HEK293 (cell line): ENCODE data around the gene SERTAD1.
A peak's percentile ranks its signal among the peaks of the same experiment; 100 is the strongest.

ENCODE experiments used
- EGR2 ChIP-seq: fragments of 450-650 bp; formaldehyde crosslinking; IDR thresholded peaks from 2 replicates; pipeline ENCODE4 v1.5.1; 2016; ENCODE audit warnings: low read depth, missing biosample characterization, missing genetic modification characterization
- GLI2 ChIP-seq: fragments of 450-650 bp; formaldehyde crosslinking; IDR thresholded peaks from 2 replicates; pipeline ENCODE4; 2017; ENCODE audit warnings: missing biosample characterization, missing genetic modification characterization, low read depth, borderline replicate concordance
- KLF1 ChIP-seq: fragments of 450-650 bp; formaldehyde crosslinking; IDR thresholded peaks from 2 replicates; pipeline ENCODE4 v1.5.1; 2016; ENCODE audit warnings: missing biosample characterization, missing genetic modification characterization
- KLF8 ChIP-seq: fragments of 450-650 bp; formaldehyde crosslinking; IDR thresholded peaks from 2 replicates; pipeline ENCODE4 v1.5.1; 2016; ENCODE audit warnings: missing biosample characterization, missing genetic modification characterization
- OVOL3 ChIP-seq: fragments of 450-650 bp; formaldehyde crosslinking; IDR thresholded peaks from 2 replicates; pipeline ENCODE4 v1.5.1; 2016; ENCODE audit warnings: missing biosample characterization, missing genetic modification characterization
- PRDM2 ChIP-seq: fragments of 450-650 bp; formaldehyde crosslinking; IDR thresholded peaks from 2 replicates; pipeline ENCODE4 v1.5.1; 2016; ENCODE audit warnings: missing biosample characterization, missing genetic modification characterization, borderline replicate concordance
- SCRT2 ChIP-seq: fragments of 450-650 bp; formaldehyde crosslinking; IDR thresholded peaks from 2 replicates; pipeline ENCODE4 v1.5.1; 2016; ENCODE audit warnings: missing biosample characterization, missing genetic modification characterization
- ZBTB1 ChIP-seq: fragments of 450-650 bp; formaldehyde crosslinking; IDR thresholded peaks from 2 replicates; pipeline ENCODE4 v1.5.1; 2016; ENCODE audit warnings: missing biosample characterization, missing genetic modification characterization
- ZBTB10 ChIP-seq: fragments of 450-650 bp; formaldehyde crosslinking; IDR thresholded peaks from 2 replicates; pipeline ENCODE4 v1.5.1; 2016; ENCODE audit warnings: missing biosample characterization, missing genetic modification characterization
- ZBTB26 ChIP-seq: fragments of 450-650 bp; formaldehyde crosslinking; optimal IDR thresholded peaks from 2 replicates; pipeline ENCODE3; 2016; ENCODE audit warnings: missing biosample characterization, mild to moderate bottlenecking, missing genetic modification characterization
- ZBTB6 ChIP-seq: fragments of 450-650 bp; formaldehyde crosslinking; IDR thresholded peaks from 2 replicates; pipeline ENCODE4 v1.5.1; 2017; ENCODE audit warnings: missing biosample characterization, missing genetic modification characterization
- ZEB2 ChIP-seq: fragments of 450-650 bp; formaldehyde crosslinking; IDR thresholded peaks from 2 replicates; pipeline ENCODE4 v1.5.1; 2016; ENCODE audit warnings: missing biosample characterization, missing genetic modification characterization
- ZFP41 ChIP-seq: fragments of 450-650 bp; formaldehyde crosslinking; IDR thresholded peaks from 2 replicates; pipeline ENCODE4 v1.5.1; 2016; ENCODE audit warnings: missing biosample characterization, missing genetic modification characterization, borderline replicate concordance
- ZNF121 ChIP-seq: fragments of 450-650 bp; formaldehyde crosslinking; IDR thresholded peaks from 2 replicates; pipeline ENCODE4 v1.5.1; 2016; ENCODE audit warnings: missing biosample characterization, missing genetic modification characterization
- ZNF202 ChIP-seq: fragments of 450-650 bp; formaldehyde crosslinking; IDR thresholded peaks from 2 replicates; pipeline ENCODE4 v1.5.1; 2016; ENCODE audit warnings: missing biosample characterization, missing genetic modification characterization, borderline replicate concordance
- ZNF211 ChIP-seq: fragments of 450-650 bp; formaldehyde crosslinking; IDR thresholded peaks from 2 replicates; pipeline ENCODE4 v1.5.1; 2016; ENCODE audit warnings: low read depth, missing biosample characterization, missing genetic modification characterization
- ZNF223 ChIP-seq: fragments of 450-650 bp; formaldehyde crosslinking; IDR thresholded peaks from 2 replicates; pipeline ENCODE4 v1.5.1; 2016; ENCODE audit warnings: missing biosample characterization, missing genetic modification characterization
- ZNF37A ChIP-seq: fragments of 450-650 bp; IDR thresholded peaks from 2 replicates; pipeline ENCODE4 v1.5.1; 2018; ENCODE audit warnings: missing biosample characterization, missing genetic modification characterization
- ZNF600 ChIP-seq: fragments of 450-650 bp; formaldehyde crosslinking; IDR thresholded peaks from 2 replicates; pipeline ENCODE4 v1.5.1; 2016; ENCODE audit warnings: missing biosample characterization, missing genetic modification characterization
- ZNF707 ChIP-seq: fragments of 450-650 bp; formaldehyde crosslinking; IDR thresholded peaks from 2 replicates; pipeline ENCODE4 v1.5.1; 2016; ENCODE audit warnings: missing biosample characterization, missing genetic modification characterization
- ZNF76 ChIP-seq: fragments of 450-650 bp; formaldehyde crosslinking; IDR thresholded peaks from 2 replicates; pipeline ENCODE4; 2016; ENCODE audit warnings: low read depth, missing biosample characterization, missing genetic modification characterization, borderline replicate concordance
- ZSCAN23 ChIP-seq: fragments of 450-650 bp; formaldehyde crosslinking; IDR thresholded peaks from 2 replicates; pipeline ENCODE4 v1.5.1; 2016; ENCODE audit warnings: missing biosample characterization, missing genetic modification characterization
- ZSCAN30 ChIP-seq: fragments of 450-650 bp; IDR thresholded peaks from 2 replicates; pipeline ENCODE4 v1.5.1; 2018; ENCODE audit warnings: missing biosample characterization, mild to moderate bottlenecking, missing genetic modification characterization, moderate library complexity
- ZXDB ChIP-seq: fragments of 450-650 bp; formaldehyde crosslinking; IDR thresholded peaks from 2 replicates; pipeline ENCODE4 v1.5.1; 2016; ENCODE audit warnings: missing biosample characterization, missing genetic modification characterization

SERTAD1 gene

GRCh38 chr19:40465557-40466218 lies 39.9 kb upstream of the SERTAD1 start, which contains the start of gene BLVRB (continued):
- TF ChIP-seq ZSCAN23 (tag by site-specific recombination) (no peak), ZBTB1 (tag by site-specific recombination) (no peak), PRDM2 (tag by site-specific recombination) (no peak), ZNF37A (no peak), ZBTB26 (tag by site-specific recombination) (peak; percentile 71), ZEB2 (peak; percentile 60), ZSCAN30 (tag by site-specific recombination) (peak; percentile 75), ZNF202 (no peak), ZNF211 (tag by site-specific recombination) (no peak), KLF8 (tag by site-specific recombination) (peak; percentile 99), SCRT2 (tag by site-specific recombination) (peak; percentile 94), ZBTB10 (no peak; the same call in 1 of the 2 replicates), ZXDB (tag by site-specific recombination) (0 out of 2 replicates have a peak, but pooled peaks have one; percentile 2), ZNF76 (tag by site-specific recombination) (peak; percentile 58; the same call in 1 of the 2 replicates), KLF1 (tag by site-specific recombination) (peak; percentile 98), ZFP41 (tag by site-specific recombination) (no peak), ZNF707 (tag by site-specific recombination) (no peak), ZNF223 (tag by site-specific recombination) (no peak), ZNF600 (tag by site-specific recombination) (peak; percentile 91), GLI2 (tag by site-specific recombination) (no peak), ZBTB6 (no peak), ZNF121 (tag by site-specific recombination) (no peak), OVOL3 (tag by site-specific recombination) (no peak; the same call in 1 of the 2 replicates), EGR2 (tag by site-specific recombination) (peak; percentile 88)
